Measurements from ENCODE around the gene TMEM196.
A peak's percentile ranks its signal among the peaks of the same experiment; 100 is the strongest.

Gene TMEM196

DNA sequence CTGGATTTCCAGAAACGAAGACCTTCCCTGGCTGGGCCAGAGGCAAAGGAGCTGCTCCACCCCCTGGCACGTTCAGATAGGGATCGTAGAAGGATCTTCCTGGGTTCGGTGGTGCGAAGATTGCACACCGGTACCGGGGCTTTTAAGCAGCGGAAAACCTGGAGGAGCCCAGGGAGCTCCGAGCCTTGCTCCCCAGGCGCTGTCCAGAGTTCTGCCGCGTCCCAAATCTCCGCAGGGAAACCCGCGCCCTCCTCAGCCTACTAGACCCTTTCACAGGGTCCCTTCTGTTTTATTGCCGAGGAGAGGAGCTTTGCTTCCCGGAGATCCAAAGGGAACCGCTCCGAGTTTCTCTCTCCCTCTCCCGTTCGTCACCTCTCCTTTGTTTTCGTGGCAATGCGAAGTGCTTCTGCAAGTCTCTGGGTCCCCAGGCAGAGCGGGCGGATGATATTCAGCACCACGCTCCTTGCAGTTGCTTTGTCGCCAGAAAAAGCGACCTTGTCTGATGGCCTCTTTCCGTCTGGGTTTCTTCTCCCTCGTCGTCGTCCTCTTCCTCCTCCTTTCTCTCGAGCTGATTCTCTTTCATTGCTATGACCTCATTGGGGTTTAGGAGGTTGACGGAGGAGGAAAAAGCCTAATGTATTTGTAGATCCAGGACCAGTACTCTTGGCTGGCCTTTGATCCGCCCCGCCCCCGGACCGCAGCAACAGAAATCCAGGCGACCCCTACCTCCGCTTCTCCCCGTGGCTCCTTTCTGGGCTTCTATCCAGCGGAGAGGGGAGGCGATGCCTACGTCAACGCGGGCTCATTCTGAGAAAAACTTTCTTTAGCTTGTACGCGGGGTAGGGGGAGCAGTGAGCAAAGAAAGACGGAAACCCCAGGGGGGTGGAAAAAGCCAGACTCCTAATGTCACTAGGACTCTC, at the start of gene TMEM196:
Gene TMEM196, minus strand, starts transcription at position 777 of the 920 bp plus-strand sequence. CDS start 921 bp downstream, outside the sequence.
- DNase-seq = peak in 27 of 56 donors; percentile 3 to 65 (median 30)

DNA sequence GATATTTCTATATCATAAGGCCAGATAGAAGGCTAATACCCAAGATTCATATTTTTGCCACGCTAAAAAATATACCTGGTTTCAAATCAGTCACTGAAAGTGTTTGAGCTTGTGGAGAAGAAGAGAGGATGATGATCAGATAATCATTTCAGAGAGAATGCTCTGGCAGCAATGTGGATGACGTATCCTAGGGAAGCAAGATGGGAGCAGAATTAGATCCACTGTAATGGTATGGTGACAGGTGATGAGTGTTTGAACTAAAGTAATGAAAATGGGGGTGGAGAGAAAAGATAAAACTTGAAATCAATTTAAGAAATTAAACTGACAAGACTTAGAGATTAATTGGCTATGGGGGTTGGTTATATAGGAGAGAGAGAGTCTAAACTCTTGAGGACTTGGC, 42.7 kb upstream of the TMEM196 start:
- no peak for DNase-seq

DNA sequence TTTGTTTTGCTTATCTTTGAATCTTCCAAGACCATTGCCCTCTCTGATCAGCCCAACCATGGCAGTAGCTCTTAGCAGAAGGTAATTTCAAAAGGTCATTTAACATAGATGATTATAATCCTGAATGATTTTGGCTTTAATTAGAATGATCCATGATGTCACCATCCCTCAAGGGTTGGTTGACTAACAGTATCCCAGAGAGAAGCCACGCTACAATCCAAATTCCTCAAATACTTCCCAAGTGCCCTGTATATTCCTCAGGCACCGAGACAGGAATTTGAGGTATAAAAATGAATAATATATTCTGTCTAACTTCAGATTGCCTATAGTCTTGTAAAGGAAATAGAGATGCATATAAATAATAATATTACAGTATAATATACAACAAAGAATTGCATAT, 42.1 kb upstream of the TMEM196 start:
- DNase-seq = no peak

DNA sequence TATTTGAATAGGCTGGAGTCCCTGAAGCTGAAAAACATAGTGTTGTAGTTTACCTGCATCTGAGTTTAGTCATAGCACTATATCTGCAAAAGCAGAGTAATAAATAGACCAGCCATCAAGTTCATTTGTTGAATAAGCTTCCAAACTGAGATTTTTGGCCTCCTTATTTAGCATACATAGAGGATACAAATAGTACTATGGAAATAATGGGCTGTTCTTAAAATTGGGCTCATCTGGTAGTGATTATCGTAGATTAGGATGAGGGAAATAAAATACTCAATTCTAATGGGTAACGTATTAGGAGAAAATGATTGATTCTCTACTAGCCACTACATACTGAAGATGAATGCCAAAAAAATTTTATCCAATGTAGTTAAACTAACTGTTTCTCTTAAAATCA, 41.4 kb upstream of the TMEM196 start:
- DNase-seq = no peak

DNA sequence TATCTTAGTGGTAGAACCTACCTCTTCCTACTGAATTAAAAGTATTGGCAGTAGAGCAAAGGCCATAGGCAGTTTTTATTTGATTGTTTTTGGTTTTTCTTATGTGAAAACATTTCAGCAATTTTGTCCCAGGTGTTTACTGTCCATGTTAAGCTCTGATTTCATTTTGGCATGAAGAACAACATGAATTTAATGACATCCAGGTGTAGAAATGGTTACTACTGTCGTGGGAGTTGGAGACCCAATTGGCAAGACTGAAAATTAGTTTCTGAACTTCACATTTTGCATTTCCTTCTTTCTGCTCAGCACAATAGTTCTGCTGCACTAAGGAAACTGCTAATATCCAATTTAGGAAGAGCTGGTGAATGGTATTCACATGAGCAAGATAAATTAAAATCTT, 38.0 kb upstream of the TMEM196 start:
- DNase-seq = no peak

DNA sequence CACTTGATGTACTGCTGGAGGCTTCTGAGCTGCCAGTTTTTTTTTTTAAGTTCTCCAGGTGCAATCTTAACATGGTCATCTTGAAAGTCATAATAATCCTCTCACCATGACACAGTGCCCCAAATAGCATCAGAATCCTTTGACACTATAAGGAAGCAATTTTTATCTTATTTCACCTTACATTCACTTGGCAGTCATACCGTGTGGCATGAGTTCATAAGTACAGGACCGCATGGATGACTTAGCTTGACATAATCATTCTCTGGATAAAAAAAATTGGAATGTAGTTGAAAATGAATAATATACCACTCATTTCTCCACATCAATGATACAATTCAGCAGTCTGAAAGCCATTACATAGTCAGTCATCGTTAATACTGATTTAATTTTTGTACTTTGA, 25.6 kb upstream of the TMEM196 start:
- DNase-seq = no peak

DNA sequence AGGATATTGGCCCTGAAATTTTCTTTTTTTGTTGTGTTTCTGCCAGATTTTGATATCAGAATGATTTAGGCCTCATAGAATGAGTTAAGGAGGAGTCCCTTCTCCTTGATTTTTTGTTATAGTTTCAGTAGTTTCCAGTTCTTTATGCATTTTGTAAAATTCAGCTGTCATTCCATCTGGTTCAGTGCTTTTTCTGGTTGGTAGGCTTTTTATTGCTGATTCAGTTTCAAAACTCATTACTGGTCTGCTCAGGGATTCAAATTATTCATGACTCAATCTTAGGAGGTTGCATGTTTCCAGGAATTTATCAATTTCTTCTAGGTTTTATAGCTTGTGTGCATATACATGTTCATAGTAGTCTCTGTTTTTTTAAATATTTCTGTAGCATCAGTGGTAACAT, 10.1 kb upstream of the TMEM196 start:
- DNase-seq = no peak

DNA sequence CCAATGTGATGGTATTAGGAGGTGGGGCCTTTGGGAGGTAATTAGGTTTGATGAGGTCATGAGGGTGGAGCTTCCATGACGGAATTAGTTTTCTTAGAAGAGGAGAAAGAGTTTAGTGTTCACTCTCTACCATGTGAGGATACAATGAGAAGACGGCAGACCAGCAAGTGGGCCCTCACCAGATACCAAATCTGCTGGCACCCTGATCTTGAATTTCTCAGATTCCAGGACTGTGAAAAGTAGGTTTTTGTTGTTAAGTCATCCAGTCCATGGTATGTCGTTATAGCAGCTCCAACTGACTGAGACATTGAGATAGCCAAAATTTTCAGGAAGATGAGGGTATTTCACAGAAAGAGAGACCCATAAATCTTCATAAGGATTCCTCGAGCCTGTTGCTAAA, 3.6 kb upstream of the TMEM196 start:
- no peak for DNase-seq

DNA sequence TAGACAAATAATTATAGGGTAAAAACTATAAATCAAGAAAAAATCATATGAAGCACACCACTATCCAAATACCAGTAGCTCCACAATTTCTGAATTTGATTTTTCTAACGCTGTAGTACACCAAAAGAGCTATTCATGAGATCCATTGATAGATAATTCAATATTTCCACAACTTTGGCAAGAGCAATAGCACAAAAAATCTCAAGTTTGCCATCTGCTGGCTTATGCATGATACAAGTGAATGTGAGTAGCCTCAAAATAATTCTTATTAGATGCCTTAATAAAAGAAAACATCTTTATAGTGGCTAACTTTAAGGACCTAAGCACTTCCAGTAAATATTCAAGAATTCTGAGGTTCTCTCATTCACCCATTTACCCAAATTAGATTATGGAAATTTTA, 2.2 kb upstream of the TMEM196 start:
- no peak for DNase-seq

DNA sequence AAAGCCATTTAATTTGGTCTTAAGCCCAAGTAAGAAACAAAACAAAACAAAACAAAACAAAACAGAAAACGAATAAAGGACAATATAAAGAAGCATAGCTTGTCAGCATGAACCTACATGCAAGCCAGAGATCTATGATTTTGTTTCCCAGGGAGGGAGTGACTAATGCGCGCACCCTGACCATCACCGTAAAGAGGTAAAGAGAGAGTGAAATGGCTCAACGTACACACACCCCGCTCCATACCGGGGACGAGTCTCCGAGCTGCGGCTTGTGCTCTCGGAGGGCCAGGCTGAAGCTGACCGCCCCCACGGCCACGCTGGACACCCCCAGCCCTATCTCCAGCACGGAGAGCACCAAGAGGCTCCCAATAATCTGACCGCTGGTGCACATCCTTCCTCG, 1.1 kb downstream of the TMEM196 start:
- DNase-seq = peak in 3 of 56 donors; percentile 1 to 18 (median 3)

DNA sequence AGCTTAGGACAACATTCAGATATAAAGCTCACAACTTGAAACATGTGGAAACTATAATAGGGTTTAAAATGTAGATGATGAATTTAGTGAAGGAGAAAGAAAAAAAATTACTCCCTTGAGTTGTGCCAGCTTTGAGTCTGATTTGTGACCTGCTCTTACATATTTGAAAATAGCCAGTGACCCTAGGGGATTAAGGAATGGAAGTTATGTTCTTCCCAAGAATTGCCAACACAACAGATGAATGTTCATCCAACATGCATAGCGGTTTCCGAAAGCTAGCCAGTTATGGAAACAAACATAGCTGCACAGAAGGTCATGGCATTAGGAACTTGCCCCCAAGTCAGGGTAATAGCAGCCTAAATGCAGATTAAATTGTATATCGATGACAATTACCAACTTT, 10.8 kb downstream of the TMEM196 start:
- DNase-seq = no peak

DNA sequence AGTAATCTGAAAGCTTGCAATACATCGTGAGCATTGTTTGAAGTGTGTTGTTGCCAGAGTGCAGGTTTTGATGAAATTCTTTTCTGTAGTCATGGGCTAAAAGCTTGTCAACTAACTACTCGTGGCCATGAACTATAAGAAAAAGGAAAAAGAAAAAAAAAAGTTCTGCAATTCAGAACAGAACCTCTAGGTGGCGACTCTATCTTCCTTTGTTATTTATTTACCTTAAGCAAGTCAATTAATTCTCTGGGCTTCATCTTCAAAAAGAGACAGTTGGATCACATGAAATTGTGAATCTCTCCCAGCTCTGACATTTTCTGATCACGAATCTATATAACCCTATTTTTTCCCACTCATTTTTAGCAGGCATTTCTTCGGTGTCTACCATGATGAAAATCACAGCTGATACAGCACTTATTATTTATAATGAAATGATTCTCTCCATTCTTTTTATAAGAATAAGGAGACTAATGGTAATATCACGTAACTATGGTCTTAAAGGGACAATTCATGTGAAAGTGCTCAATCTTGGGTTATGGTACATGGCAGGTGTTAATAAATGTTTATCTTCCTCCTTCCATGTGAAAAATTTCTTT, 18.8 kb downstream of the TMEM196 start:
- DNase-seq = no peak

DNA sequence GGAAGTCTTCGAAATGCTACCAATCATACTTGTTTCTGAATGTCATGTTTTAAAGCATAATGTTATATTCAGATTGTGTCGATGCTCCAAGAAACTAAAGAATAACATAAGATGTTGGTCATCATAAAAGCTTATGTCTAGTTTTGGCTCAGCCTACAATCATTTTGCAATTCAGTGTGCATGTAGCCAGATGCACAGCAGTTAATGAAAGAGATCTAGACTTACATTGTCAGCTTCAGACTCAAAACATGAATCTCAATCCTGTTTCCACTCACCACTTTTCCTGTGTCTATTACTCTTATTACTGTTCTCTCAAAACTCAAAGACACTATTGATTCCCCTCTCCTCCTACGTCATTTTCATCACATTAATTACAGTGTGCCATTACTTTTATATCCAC, 21.4 kb downstream of the TMEM196 start:
- DNase-seq = no peak

DNA sequence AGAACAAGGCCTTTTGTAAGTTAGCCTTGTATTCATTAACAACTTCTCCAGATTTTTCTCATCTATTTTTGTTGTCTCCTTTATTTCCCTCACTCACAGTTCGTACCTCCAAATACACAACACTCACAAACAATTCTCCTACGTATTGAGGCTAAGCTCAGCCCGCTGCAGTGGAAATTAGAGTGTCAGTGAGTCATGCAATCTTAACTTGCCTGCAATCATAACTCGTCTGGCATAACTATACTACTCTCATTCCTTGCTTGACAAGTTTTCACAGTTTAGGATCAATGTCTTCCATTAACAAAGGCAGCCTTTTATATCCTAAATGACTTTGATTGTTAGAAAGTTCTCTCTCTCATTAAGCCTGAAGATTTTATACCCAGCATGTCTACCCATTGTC, 23.8 kb downstream of the TMEM196 start:
- DNase-seq = no peak

DNA sequence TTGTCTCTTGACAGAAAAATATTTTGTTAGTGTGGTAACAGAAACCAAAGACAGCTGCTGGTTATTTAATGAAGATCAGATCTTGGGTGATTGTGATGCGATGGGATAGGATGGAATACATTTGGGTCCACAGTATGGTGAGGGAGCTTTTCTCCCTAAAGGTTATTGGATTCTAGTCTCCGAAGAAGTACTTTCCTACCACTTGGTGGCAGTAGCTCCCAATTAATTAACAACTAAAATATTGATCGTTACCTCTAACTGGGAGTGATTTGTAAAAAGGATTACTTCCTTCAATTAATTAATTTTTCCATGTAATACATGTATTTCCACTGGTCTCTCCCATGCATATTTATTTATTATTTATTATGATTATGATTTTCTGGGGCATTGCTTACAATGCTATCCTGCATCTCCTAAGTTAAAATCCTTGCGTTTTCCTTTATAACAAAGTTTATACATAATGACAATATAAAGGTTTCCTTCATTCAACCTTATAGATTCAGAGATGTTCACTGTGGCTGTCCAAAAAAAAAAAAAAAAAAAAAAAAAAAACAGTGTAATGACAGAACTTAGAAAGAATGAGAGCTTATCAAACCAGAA, 25.6 kb downstream of the TMEM196 start:
- no peak for DNase-seq

DNA sequence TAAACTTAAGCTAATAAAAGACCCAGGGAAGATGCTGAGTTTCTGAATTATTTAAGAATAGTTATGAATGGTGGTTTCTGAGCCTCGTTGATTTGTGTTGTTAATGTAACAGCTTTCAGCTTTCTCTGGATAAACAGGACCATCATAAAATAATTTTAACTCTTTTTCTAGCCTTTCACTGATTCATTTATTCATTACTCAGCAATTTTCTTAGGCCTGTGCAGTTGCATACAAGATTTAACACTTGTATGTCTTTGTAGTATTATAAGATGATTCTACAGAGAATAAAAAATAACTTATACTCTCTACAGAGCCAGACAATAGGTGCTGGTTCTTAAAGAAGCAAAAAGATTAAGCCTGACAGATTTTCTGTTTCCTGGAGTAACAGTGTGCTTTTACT, 29.3 kb downstream of the TMEM196 start:
- no peak for DNase-seq

DNA sequence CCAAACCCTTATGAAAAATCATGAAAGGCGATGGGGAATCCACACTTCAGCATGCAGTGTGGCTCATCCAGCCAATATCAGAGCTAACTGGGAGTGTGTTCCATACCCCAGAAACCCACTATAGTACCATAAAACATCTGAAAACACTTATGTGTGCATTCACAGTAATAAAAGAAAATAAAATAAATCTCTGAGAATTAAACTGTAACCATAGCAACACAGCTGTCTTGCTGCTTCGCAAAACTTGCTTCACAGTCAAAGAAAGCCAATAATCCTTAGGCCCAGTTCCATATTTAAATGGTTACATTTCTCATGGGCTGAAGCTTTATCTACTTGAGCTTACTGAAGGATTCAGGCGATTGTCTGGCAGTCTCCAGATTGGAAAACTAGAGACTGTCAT, 44.7 kb downstream of the TMEM196 start:
- DNase-seq = no peak

DNA sequence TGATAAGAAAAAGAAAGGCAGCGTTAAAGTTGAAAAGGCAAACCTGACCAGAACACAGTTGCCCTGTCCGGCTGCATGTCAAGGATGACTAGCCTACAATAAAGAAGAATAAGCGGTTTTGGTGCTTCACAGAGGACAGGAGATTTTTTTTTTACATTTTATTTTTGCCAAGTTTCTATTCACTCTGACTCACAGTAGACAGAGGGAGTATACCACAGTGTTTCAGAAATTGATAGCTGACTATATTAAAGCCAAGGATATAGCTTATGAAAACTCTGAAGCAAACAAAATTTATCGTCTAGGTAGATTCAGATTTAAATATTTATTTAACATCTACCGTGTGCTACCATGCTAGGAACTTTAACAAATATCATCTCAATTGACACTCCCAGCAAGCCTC, 47.6 kb downstream of the TMEM196 start:
- DNase-seq = no peak

DNA sequence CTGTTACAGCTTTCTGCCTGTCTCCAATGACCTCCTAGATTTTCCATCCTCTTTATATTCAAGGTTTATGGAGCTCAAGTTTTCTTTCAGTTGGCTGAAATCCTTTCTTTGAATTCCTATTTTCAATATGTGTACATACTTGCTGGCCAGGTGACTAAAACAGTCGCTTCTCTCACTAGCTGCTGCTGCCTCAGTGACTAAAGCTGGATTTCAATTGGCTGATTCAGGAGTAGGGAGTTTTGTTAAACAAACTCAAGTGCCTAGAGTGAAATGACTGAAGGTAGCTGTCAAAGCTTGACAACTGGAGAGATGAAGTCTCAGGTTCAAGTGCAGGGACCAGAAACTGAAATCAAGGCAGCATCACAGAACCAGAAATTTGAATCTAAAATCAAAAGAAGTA, 57.9 kb downstream of the TMEM196 start:
- DNase-seq = no peak

DNA sequence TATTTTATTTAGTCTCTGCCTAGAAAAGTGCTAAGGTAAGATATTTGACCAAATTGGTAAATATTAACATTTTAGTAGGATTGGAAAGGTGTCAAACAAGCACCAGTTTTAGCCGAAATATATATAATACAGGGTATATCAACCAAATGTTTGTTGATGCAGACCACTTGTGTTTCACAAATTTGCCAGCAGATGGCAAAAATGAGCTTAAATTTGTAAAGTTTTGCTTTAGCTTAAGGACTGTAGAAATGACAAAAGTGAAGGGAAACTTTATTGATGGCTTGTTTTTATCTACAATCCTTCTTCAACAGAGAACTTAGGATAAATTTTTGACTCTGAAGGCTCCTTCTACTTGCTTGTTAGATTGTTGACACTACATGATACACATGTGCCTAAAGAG, 59.7 kb downstream of the TMEM196 start:
- peak in 10 of 56 donors; percentile 1 to 63 (median 7) for DNase-seq

DNA sequence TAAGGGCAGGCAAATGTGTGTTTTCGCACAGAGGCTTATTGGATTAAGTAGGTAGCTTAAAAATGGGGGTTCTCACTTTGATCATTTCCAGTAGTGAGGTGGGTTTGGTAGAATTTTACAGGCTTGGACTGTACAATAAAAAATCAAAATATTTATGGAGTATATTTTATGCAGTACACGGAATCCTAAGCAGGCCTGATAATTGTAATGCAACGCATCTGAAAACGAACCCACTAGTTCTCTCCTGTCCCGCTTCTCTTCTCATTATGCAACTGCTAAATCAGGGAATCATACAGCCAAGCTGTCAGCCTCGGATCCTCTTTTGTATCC, 64.2 kb downstream of the TMEM196 start:
- peak in 1 of 56 donors; percentile 38 for DNase-seq

DNA sequence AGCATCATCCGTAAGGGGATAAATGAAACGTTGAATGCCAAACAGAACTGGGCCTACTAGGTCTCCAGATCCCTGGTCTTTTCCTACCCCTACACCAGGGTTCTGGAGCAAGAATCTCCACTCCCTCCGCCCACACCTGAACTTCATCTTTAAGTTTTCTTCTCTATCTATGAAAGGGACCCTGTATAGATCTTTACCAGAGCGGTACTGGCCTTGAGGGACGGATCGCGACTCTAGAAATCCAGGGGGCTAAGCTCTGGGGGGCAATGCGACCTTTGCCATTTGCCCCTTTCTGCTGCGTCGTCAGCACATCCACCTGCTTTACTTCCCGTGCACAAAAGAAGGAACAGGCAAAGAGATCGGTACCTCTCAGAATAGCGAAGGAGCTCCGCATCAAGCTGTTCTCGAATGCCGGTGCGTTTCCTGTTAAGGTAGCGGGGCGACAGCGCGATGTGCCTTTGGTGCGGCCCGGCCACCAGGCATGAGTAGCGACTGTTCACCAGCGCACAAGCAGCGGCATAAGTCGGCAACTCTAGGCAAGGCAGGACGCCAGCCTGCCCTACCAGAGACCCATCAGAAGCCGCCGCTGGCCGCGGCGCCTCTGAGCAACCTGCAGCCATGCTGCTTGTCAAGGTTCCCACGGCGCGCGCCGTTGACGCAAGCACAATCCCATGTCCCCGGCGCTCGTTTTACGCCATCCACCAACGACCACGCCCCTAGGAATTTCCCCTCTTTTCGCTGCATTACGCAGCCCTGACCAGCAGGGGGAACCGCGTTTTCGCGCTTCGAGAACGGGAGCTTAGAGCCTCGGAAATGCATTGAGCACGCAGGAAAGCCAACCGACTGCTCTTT, 64.8 kb downstream of the TMEM196 start, which contains the start of gene POLR1F:
Gene POLR1F, minus strand, starts transcription at position 641 of the 852 bp plus-strand sequence. Its CDS starts 21 bp downstream, at position 620.
- DNase-seq = peak; percentile 67 to 98 (median 92)
